Heart left ventricle (tissue), 13 donors: Measurements from ENCODE around the gene SLC28A3.

Experiments used
- CTCF ChIP-seq, 12 donors: fragments of 200-600 bp; sonication (generic) in 4 of 12; IDR thresholded peaks; one replicate each; pipeline versions ENCODE4 v1.5.0 to v1.8.0; 2018 to 2022; ENCODE audit warnings: antibody characterized with exemption in 12 of 12, mild to moderate bottlenecking in 5 of 12
- POLR2A ChIP-seq, 2 donors: fragments of 450-650 bp; IDR thresholded peaks; one replicate each; pipeline ENCODE4 v1.6.1; 2017; ENCODE audit warnings: antibody characterized with exemption in 2 of 2, mild to moderate bottlenecking in 2 of 2, moderate library complexity in 2 of 2
- donor health status: ischemic (EF 13 %, LVEDD 7.1; RV severe dilation, severe dysfunction).
- donor health status: DM: no; HTN: yes; CAD: no.
- donor health status: DM: no; HTN: no; CAD: no.
- donor health status: ischemic (EF 25% LVEDD 6.9; RV normal size, moderate dysfunction).
- donor health status: ischemic (EF 25% LVEDD 5.7; RV mildly dilated, moderate dysfunction).
- donor health status: ischemic (EF 35%, LVEDD 5.7; RV mildly dilated, moderate dysfunction).
- donor health status: nonischemic (EF 11% LVEDD 7.7; RV severe dilation, severe dysfunction).
- donor health status: DM: yes; HTN: yes; CAD: no.
- donor health status: PGD.
- donor health status: ischemic (EF 29% LVEDD 5.4; RV normal size, mild dysfunction).
- donor health status: nonischemic (EF 23%, LVEDD 6.1; RV moderate dilation, normal function).

GRCh38 chr9:84322828-84323227, 17.7 kb downstream of the SLC28A3 start:
- no peak for TF ChIP-seq CTCF (IDR thresholded peaks at IDR 0.05)
- TF ChIP-seq POLR2A (IDR thresholded peaks at IDR 0.05) = no peak
